Subcutaneous preadipocyte (primary cell): ENCODE results near the gene OR7G1. TPM values are rescaled to one million over a fixed set of nuclear protein-coding genes. Genes with fewer than 3 reads are reported as not detected.

Source experiments
- small RNA-seq: library from RNA; depleted of rRNA; stranded (forward); fragments of <200 nt; gene quantifications from one replicate; pipeline ENCODE3, GENCODE V24; 2012
- total RNA-seq: library from RNA; depleted of rRNA; stranded (reverse); fragments of >200 nt; gene quantifications from 2 replicates; pipeline ENCODE4 v1.2.3, GENCODE V29; 2012

OR7G1 gene
- total RNA-seq, result not detected in 2 replicates

GRCh38 chr19:9115307-9115813 is at the start of gene OR7G1:
TSS of gene OR7G1 (minus strand) at chr19:9115763. CDS start at chr19:9115763, 0 bp downstream.

GRCh38 chr19:9140159-9140874 is 24.8 kb upstream of the OR7G1 start, which contains the start of gene ZNF317:
TSS of gene ZNF317 (plus strand) at chr19:9140397. CDS start at chr19:9156017, 15,620 bp downstream.

GRCh38 chr19:9126900-9127405 is 11.4 kb upstream of the OR7G1 start, which contains the start of gene OR7G3:
TSS of gene OR7G3 (minus strand) at chr19:9126950. CDS start at chr19:9126950, 0 bp downstream.

GRCh38 chr19:9107375-9107774 is 8.2 kb downstream of the OR7G1 start, which contains the start of gene OR7G2:
TSS of gene OR7G2 (minus strand) at chr19:9107475. CDS start at chr19:9103243, 4,232 bp downstream.

GRCh38 chr19:9086761-9087160 is 28.8 kb downstream of the OR7G1 start, which contains the start of gene OR1M1:
TSS of gene OR1M1 (plus strand) at chr19:9087061. CDS start at chr19:9093245, 6,184 bp downstream.

Small RNAs within 50 kb of the gene (small RNA-seq; reads per million reads assigned to genes)
- not detected for gene OR1M4P

Other genes starting within 250 kb of the OR7G1 start
- gene MUC16, start 105.4 kb downstream of the OR7G1 start, total RNA-seq, result under 0.01 TPM in 1 of 2 replicates, not detected in the other
- gene OR1M1, start 28.7 kb downstream of the OR7G1 start, total RNA-seq, result not detected in 2 replicates
- gene OR7G2, start 8.3 kb downstream of the OR7G1 start, total RNA-seq, result not detected in 2 replicates
- gene OR7G3, start 11.2 kb upstream of the OR7G1 start, total RNA-seq, result not detected in 2 replicates
- 16.9 and 18.8 TPM in 2 replicates for gene ZNF317, start 24.6 kb upstream of the OR7G1 start, total RNA-seq
- gene OR7D2, start 63.2 kb upstream of the OR7G1 start, total RNA-seq, result not detected in 2 replicates
- not detected in 2 replicates for gene OR7D4, start 103.8 kb upstream of the OR7G1 start, total RNA-seq
- not detected in 2 replicates for gene OR7E24, start 135.2 kb upstream of the OR7G1 start, total RNA-seq
- 5.9 and 7.3 TPM in 2 replicates for gene ZNF699, start 194.1 kb upstream of the OR7G1 start, total RNA-seq
- gene ZNF559, start 208.4 kb upstream of the OR7G1 start, total RNA-seq, result 7.3 and 9.0 TPM in 2 replicates
- gene ZNF177, start 247.2 kb upstream of the OR7G1 start, total RNA-seq, result 0.73 and 0.78 TPM in 2 replicates